Right lobe of liver (tissue), 4 donors: ENCODE measurements around the gene PRPF8.

Experiments
- POLR2A ChIP-seq: fragments of 450-650 bp; IDR thresholded peaks from one replicate; pipeline ENCODE4 v1.6.1; 2017; ENCODE audit warnings: antibody characterized with exemption, mild to moderate bottlenecking
- TF ChIP-seq, protein P1 (sequence below), 4 donors: fragments of 200-600 bp in 3 of 4; fragments of 450-650 bp in 1 of 4; IDR thresholded peaks; one replicate each; pipeline versions ENCODE4 v1.5.1 to v1.8.0; 2016 to 2022; ENCODE audit warnings: antibody characterized with exemption in 4 of 4, mild to moderate bottlenecking in 2 of 4
- donor health status: DM: no; HTN: no; CAD: no.
- donor health status: DM: no; HTN: no; CAD: no.
- donor health status: DM: no; HTN: yes; CAD: no.

DNA sequence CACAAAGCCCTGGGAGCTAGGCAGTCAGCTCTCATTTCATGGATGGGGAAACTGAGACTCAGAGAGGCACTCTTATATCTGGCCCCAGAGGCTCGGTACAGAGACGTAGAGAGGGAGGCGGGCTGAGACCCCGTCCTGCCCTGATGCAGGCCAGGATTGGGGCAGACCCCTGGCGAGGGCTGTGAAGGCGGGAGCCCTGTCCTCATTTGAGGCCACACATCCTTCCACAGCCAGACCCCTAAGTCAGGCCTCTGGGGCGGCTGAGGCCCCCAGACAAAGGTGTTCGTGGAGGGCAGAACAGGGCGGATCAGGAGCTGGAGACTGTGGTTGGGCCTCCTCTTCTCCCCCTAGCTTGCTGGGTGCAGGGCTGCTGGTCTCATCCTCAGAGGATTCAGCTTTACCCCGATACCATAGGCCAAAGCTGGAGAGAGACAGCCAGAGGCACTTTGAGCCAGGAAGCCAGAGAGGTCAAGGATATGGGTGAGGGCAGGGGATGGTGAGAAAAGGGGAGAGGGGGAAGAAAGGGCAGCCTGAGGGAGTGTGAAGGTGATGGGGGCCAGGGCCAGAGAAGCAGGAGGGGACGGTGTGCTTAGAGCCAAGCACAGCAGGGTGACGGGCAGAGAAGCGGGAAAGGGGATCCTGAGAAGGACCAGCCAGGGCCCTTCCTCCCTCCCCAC is 38.3 kb downstream of the PRPF8 start:
- TF ChIP-seq, protein P1, sequence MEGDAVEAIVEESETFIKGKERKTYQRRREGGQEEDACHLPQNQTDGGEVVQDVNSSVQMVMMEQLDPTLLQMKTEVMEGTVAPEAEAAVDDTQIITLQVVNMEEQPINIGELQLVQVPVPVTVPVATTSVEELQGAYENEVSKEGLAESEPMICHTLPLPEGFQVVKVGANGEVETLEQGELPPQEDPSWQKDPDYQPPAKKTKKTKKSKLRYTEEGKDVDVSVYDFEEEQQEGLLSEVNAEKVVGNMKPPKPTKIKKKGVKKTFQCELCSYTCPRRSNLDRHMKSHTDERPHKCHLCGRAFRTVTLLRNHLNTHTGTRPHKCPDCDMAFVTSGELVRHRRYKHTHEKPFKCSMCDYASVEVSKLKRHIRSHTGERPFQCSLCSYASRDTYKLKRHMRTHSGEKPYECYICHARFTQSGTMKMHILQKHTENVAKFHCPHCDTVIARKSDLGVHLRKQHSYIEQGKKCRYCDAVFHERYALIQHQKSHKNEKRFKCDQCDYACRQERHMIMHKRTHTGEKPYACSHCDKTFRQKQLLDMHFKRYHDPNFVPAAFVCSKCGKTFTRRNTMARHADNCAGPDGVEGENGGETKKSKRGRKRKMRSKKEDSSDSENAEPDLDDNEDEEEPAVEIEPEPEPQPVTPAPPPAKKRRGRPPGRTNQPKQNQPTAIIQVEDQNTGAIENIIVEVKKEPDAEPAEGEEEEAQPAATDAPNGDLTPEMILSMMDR (IDR thresholded peaks at IDR 0.05): no peak
- no peak for TF ChIP-seq POLR2A
